COLO668 (cell line): Measurements from ENCODE around the gene SMARCB1.
A peak's percentile ranks its signal among the peaks of the same experiment; 100 is the strongest.

Experiments used
- DNase-seq: peaks from one replicate; lab custom pipeline; 2025; ENCODE audit not compliant: unreplicated experiment; lab: John Stamatoyannopoulos, UW

The SMARCB1 gene

DNA sequence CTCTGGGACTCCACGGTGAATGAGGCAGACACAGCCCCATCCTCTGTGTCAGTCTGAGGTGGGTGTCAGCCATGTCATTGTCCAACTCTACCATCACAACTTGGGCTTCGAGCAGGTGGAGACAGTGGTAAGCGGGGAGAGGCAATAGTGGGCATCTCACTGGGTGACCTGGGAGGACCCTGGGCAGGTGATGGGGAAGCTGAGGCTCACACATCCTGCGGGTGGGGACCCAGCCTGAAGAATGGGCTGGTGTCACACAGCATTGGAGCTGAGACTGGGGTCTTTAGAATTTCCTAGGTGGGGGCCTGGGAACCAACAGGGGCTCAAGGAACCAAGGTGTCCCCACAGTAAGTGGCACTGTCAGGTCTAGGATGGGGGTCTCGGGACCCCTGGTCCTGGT is 7.0 kb upstream of the SMARCB1 start:
- DNase-seq, result no peak

DNA sequence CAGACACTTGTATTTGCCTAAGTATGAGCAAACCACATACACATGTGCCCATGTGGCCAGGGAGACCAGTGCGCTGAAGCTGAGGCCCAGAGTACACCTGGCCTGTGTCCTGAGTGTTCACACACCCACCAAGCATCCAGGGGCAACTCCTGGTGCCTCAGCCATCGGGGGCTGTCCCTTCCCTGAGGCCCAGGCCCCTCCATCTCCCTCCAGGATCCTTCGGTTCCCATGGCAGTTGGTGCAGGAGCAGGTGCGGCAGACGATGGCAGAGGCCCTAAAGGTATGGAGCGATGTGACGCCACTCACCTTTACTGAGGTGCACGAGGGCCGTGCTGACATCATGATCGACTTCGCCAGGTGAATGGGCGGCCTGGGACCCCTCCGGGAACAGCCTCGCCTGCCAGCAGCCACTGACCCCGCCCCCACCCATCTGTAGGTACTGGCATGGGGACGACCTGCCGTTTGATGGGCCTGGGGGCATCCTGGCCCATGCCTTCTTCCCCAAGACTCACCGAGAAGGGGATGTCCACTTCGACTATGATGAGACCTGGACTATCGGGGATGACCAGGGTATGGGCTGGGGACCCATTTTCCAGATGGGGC is 6.5 kb upstream of the SMARCB1 start:
- no peak for DNase-seq

DNA sequence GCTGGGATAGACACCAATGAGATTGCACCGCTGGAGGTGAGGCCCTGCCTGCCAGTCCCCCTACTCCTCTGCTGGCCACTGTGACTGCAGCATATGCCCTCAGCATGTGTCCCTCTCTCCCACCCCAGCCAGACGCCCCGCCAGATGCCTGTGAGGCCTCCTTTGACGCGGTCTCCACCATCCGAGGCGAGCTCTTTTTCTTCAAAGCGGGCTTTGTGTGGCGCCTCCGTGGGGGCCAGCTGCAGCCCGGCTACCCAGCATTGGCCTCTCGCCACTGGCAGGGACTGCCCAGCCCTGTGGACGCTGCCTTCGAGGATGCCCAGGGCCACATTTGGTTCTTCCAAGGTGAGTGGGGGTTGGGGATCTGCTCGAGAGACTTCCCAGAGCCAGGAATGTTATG is 5.7 kb upstream of the SMARCB1 start:
- DNase-seq, result no peak

DNA sequence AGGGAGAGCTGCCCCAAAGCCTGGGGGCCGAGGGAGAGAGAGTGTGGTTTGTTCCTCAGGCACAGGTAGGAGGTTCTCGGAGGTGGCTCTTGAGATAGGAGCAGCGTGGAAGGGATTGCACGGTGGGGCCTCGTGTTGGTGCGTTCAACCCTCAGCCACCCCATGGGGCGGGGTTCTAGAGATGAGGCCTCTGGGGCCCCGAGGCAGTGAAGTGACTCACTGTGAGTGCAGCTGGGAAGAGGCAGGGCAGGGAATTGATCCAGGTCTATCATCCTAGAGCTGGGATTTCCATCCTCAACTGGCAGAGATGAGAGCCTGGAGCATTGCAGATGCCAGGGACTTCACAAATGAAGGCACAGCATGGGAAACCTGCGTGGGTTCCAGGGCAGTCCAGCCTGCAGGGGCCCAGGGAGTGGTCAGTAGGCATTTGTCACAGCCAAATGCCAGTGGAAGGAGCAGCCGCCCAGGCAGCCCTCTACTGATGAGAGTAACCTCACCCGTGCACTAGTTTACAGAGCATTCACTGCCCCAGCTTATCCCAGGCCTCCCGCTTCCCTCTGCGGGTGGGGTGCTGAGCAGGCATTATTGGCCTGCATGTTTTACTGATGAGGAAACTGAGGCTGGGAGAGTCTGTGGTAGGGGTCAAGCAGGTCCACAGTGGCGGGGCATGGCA is 5.1 kb upstream of the SMARCB1 start:
- no peak for DNase-seq

DNA sequence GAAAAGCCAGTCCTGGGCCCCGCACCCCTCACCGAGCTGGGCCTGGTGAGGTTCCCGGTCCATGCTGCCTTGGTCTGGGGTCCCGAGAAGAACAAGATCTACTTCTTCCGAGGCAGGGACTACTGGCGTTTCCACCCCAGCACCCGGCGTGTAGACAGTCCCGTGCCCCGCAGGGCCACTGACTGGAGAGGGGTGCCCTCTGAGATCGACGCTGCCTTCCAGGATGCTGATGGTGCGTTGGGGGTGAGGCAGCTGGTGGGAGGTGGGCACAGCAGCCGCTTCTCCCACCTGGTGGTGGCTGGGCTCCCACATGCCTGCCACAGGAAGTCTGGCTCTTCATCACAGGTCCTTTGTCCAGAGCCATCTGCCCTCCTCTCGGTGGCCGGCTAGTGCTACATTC is 4.5 kb upstream of the SMARCB1 start:
- DNase-seq, result no peak

DNA sequence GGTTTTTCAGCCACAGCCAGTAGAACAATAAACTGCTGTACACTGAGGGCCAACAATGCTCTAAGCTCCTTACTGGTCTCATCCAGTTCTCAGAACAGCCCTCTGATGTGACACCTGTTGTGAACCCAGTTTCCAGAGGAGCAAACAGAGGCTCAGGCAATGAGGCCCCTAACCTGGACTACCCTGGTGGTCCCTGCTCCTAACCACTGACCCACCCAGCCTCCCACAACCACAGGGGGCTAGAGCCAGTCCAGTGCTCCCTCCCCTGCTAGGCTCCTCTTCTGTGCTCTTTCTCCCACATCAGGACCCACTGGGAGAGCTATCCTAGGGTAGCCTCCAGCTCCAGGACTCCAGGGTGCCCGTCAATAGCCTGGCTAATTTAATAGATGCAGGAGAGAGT is 4.1 kb upstream of the SMARCB1 start:
- no peak for DNase-seq

DNA sequence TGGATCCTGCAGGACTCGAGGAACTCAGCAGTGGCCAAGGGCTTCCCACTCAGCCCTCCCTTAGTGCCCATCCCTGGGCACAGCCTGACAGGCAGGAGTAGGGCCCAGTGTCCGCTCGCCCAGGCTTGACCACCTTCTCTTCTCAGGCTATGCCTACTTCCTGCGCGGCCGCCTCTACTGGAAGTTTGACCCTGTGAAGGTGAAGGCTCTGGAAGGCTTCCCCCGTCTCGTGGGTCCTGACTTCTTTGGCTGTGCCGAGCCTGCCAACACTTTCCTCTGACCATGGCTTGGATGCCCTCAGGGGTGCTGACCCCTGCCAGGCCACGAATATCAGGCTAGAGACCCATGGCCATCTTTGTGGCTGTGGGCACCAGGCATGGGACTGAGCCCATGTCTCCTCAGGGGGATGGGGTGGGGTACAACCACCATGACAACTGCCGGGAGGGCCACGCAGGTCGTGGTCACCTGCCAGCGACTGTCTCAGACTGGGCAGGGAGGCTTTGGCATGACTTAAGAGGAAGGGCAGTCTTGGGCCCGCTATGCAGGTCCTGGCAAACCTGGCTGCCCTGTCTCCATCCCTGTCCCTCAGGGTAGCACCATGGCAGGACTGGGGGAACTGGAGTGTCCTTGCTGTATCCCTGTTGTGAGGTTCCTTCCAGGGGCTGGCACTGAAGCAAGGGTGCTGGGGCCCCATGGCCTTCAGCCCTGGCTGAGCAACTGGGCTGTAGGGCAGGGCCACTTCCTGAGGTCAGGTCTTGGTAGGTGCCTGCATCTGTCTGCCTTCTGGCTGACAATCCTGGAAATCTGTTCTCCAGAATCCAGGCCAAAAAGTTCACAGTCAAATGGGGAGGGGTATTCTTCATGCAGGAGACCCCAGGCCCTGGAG is 3.3 kb upstream of the SMARCB1 start:
- no peak for DNase-seq

DNA sequence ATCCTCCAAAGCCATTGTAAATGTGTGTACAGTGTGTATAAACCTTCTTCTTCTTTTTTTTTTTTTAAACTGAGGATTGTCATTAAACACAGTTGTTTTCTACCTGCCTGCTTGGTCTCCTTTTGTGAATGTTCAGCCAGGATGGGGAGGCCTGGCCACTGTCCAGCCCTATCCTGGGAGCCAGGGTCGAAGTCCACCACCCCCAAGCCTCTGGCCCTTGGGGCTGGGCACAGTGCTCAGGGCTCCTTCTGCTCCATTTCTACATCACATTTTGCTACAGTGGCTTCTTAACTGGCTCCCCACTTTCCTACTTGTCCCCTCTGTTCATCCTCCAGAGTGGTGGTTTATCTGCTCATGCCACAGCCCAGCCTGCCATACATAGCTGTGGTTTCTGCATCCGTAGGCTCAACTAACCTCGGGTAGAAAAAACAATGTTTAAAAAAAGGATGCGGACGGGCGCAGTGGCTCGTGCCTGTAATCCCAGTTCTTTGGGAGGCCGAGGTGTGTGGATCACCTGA is 2.5 kb upstream of the SMARCB1 start:
- no peak for DNase-seq

DNA sequence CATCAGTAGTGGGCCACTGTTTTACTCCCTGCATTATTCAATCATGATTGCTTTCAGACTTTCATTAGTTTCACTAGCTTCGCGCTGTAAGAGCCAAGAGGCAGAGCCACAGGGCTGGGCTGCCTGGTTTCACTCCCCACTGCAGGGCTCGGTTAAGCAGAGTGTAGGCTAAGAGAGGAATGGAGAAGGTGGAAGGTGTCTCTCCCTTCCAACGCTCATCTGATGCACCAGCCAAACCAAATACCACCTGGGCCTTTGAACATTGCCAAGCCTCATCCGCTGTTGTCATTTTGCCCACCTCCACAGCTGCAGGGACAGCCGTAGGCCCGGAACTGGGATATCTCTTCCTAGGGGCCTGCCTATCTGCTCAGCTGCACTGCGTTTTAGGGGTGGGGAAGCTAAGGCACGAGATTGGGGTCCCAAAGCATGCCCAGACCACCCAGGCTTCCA is 480 bp upstream of the SMARCB1 start:
- no peak for DNase-seq

DNA sequence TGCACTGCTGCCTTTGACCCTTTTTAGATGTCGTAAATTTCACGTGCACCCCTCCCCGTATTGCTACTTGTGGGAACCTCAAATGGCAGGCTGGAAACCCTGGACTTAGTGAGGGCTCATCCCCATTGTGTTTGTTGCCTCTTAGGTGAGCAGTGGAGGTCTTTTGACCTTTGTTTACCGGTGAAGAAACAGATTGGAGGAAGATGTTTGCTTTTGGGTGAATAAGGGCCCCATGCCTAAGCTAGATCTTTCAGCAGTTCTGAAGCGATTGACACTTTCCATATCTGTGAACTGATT is 782 bp downstream of the SMARCB1 start:
- no peak for DNase-seq

DNA sequence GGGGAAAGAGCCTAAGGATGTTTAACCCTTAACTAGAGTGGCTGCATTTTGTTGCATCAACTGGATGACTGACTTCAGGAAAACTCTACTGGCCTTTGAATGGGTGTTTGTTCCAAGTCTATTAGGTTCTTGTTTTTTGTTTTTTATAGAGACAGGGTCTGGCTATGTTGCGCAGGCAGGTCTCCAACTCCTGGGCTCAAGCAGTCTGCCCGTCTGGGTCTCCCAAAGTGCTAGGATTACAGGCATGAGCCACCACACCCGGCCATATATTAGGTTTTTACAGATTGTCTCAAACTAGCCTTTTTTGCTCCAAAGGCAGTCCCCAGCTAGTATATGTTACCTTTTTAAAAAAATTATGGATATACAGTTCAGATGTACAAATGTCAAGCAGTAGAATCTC is 1.1 kb downstream of the SMARCB1 start:
- no peak for DNase-seq

DNA sequence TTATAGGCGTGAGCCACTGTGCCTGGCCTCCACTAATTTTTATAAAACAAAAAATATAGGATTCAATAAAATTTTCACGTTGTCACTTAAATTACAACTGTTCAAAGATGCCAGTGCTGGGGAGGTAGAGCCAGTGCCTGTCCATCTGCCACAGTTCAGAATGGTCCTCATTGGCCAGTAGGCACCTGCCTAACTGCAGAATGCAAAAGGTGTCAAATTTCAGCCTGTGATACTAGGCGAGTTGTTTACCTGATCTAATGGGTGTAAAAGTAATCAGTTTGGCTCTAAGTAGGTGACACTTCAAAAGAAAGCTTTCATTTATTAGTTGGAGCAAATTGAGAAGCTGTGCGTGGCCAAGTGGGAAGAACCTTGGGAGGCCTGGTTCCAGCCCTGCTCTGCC is 2.4 kb downstream of the SMARCB1 start:
- DNase-seq, result peak; percentile 43

DNA sequence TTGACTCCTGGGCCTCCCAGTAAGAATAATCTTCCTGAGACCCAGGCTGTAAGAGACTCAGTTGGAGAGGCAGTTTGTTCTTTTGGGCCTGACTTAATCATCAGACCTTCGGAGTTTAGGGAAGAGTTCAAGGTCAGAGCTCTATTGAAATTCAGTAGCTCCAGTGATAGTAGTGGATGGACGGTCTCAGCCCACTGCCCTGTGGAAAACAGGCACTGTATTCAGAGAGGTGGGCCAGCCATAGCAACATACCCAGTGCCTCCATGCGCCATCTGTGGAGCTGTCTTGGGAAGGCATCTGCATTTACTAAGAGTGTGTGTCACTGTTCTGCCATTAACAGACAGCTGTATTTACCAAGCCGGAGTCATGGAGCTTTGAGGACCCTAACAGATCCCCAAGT is 2.9 kb downstream of the SMARCB1 start:
- peak; percentile 47 for DNase-seq

DNA sequence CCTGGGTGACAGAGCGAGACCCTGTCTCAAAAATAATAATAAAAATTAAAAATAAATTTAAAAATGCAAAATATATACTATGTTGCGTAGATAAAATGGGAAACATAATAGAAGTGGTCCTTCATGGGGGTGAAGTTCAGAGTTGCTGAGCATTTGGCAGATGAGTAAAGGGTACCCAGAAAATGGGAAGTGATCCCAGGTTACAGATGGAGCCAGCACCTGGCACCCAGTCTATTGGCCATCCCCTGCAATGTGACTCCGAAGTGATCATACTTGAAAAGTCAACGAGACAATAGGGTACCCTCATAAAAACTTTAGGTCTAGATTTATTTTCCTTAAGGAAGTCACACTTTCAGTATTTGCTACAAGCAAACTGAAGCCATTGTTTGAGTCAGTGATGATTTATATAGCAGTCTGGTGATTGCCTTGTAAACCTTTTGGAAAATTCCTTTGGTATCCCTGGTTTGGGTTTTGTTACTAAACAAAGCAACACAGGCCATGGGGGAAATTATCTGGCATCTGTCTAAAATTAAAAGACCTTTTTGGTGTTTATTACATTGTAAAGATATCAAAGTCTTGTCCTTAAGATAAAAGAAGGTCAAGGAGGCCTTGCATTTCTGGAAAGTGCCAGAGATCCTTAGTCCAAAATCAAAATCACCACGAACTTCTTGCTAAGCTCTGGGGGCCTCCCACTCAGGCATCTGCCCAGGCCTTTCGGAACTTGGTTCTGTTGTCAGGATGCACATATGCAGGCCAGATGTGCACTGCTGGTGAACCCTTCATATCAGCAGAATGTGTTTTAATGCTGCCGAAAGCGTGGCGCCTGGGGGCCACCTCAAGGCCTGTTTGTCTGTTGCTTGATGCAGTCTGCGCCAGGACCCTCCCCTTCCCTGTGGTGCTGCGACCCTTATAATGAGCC is 4.3 kb downstream of the SMARCB1 start:
- DNase-seq, result no peak

DNA sequence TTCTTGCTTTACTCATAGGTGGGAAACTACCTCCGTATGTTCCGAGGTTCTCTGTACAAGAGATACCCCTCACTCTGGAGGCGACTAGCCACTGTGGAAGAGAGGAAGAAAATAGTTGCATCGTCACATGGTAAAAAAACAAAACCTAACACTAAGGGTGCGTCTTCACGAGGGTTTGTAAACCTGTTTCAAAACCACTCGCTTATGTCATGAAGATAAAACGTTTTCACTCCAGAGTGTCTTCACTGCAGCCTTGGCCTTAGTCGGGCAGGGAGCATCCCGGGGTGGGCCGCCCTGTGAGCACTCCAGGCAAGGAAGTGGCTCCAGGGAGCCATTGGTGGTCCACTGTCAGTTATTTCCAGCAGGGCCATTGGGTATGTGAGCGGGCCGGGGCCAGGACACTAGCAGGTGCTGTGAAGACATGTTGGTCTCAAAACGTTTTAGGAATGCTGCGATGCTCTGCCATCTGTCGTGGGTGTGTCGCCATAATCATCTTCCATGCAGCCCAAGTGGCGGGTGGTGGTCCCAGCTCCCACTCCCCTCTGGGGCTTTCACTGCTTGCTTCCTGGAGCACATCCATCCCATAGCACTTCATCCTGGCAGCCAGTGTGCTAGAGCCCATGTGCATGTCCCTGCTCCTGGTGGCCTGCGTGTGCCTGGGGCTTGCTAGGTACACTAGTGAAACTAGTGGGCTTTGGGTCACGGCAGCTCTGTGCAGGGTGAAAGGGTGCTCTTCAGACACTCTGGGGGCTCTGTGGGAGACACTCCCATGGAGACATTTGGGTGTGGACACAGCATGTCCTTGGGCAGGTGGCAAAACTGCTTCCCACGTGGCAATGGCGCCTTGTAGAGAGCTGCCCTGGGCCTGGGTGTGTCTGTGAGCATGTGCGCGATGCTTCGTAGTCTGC is 5.2 kb downstream of the SMARCB1 start:
- DNase-seq, result no peak

DNA sequence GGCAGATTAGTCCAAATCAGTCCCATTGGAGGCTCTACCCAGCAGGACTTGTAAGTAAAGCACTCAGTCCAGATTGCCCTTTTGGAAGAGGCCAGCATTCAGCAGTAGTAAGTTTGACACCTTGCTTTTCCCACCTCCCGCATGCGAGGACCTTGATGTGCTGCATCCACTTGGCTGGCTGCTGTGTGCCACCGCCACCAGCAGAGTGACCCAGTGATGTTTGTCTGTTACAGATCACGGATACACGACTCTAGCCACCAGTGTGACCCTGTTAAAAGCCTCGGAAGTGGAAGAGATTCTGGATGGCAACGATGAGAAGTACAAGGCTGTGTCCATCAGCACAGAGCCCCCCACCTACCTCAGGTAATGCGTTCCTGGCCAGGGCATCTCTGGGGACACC is 6.6 kb downstream of the SMARCB1 start:
- DNase-seq, result no peak

DNA sequence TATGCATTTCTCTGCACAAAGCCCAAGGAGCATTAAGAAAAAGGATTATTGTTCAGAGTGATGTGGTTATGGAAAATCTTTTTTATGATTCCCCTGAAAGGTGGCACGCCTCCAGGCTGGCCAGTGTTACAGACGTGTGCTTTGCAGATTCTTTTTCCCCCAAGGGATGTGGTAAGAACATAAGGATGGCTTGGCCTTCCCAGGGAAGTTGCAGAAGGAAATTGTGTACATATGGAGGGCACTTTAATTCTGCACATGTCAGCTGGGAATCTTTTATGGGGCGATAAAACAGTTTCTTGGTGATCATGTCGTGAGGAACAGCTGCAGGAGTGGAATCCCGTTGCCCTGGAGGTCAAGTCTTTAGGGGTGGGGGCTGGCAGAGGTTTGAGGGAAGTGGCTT is 9.7 kb downstream of the SMARCB1 start:
- DNase-seq, result no peak

DNA sequence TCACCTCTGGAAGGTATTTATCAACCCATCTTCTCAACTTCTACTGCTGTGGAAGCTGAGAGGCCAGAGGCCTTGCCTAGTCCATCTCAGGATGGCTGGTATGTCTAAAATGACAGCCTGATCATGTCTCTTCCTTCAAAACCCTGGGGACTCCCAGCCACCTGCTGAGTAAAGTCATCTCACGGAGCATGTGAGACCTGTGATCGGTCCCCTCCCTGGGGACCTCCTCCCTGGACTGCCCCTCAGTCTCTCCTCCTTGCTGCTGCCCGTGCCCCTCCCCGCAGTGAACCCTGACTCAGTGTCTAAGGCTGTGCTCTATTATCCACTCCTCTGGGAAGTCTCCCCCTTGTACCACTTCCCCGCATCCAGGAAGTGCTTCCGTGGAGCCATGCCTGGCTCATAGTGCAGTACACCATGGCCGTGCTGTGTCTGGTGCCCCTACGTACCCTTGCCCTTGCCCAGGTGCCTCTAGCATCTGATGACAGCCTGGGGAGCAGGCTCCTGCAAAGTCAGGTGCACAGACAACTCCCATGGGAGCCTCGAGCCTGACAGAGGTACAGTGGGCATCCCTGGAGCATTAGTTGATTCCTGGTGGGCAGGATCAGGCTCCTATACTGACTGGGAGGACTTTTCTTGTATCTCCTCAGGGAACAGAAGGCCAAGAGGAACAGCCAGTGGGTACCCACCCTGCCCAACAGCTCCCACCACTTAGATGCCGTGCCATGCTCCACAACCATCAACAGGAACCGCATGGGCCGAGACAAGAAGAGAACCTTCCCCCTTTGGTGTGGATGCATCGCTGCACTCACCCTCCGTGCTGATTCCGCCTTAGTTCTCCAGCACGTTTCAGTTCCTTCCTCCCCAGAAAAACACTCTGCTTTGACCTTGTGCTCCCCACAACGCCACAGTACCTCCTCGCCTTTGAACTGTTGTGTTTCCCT is 13.8 kb downstream of the SMARCB1 start:
- no peak for DNase-seq

DNA sequence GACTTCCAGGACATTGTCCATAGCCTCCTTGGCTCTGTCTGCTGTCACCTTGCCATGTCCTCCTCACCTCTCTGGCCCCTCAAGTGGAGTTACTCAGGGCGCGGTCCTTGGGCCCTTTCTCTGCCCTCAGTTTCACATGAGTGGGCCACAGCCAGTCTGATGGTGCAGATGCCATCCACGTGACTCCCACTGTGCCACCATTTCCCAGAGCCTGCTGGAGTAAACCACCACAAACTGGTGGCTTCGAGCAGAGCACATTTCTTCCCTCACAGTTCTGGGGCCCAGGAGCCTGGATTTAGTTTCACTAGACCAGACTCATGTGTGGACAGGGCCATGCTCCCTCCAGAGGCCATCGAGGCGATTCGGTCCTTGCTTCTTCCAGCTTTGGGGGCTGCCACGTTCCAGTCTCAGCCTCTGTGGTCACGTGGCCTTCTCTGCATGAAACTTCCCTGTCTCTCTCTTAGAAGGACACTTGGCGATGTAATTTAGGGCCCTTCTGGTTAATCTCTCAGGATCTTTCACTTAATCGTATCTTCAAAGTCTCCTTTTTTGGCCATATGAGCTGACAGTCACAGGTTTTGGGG is 14.6 kb downstream of the SMARCB1 start:
- DNase-seq, result no peak
